Thyroid gland (tissue), 4 donors: Measurements from ENCODE around the gene ARL2BP.

Source experiments
- POLR2A ChIP-seq, 2 donors: fragments of 450-650 bp; IDR thresholded peaks; one replicate each; pipeline ENCODE4 v1.6.1; 2017; ENCODE audit warnings: antibody characterized with exemption in 2 of 2, mild to moderate bottlenecking in 2 of 2, moderate library complexity in 1 of 2
- TF ChIP-seq, protein P1 (sequence below), 6 experiments: fragments of 200-600 bp in 3 of 6; fragments of 450-650 bp in 3 of 6; sonication (generic) in 3 of 6; IDR thresholded peaks; one replicate each; pipeline ENCODE4 v1.5.1; 2016 to 2019; ENCODE audit warnings: antibody characterized with exemption in 6 of 6, mild to moderate bottlenecking in 2 of 6, inconsistent platforms in 1 of 6, moderate library complexity in 1 of 6

DNA sequence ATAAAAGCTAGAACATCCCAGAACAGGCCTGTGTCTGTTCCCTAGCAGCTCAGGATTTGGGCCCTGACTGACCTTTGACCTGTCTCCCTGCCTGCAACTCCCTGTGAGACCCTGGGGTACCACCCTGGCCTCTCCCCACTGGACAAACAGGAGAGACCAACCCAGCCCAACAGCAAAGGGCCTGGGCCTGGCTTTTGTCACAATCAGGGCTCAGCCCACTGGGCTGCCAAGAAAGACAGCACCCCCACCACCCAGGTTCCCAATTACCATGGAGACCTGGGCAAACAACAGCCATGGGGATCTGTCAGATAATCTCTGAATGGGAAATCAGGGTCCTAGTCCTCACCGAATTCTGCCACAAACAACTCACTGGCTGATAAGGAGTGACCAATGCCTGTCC, 28.3 kb downstream of the ARL2BP start:
- TF ChIP-seq POLR2A (IDR thresholded peaks at IDR 0.05) = no peak
- TF ChIP-seq, protein P1, sequence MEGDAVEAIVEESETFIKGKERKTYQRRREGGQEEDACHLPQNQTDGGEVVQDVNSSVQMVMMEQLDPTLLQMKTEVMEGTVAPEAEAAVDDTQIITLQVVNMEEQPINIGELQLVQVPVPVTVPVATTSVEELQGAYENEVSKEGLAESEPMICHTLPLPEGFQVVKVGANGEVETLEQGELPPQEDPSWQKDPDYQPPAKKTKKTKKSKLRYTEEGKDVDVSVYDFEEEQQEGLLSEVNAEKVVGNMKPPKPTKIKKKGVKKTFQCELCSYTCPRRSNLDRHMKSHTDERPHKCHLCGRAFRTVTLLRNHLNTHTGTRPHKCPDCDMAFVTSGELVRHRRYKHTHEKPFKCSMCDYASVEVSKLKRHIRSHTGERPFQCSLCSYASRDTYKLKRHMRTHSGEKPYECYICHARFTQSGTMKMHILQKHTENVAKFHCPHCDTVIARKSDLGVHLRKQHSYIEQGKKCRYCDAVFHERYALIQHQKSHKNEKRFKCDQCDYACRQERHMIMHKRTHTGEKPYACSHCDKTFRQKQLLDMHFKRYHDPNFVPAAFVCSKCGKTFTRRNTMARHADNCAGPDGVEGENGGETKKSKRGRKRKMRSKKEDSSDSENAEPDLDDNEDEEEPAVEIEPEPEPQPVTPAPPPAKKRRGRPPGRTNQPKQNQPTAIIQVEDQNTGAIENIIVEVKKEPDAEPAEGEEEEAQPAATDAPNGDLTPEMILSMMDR (IDR thresholded peaks at IDR 0.05) = no peak
